ENCODE results near the gene TNIP2.

GRCh38 chr4:2795300-2795892 is 39.3 kb upstream of the TNIP2 start:
- TF ChIP-seq, protein P1, sequence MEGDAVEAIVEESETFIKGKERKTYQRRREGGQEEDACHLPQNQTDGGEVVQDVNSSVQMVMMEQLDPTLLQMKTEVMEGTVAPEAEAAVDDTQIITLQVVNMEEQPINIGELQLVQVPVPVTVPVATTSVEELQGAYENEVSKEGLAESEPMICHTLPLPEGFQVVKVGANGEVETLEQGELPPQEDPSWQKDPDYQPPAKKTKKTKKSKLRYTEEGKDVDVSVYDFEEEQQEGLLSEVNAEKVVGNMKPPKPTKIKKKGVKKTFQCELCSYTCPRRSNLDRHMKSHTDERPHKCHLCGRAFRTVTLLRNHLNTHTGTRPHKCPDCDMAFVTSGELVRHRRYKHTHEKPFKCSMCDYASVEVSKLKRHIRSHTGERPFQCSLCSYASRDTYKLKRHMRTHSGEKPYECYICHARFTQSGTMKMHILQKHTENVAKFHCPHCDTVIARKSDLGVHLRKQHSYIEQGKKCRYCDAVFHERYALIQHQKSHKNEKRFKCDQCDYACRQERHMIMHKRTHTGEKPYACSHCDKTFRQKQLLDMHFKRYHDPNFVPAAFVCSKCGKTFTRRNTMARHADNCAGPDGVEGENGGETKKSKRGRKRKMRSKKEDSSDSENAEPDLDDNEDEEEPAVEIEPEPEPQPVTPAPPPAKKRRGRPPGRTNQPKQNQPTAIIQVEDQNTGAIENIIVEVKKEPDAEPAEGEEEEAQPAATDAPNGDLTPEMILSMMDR (IDR thresholded peaks at IDR 0.05), result no peak
- no peak for TF ChIP-seq POLR2A (IDR thresholded peaks at IDR 0.05)

Measured in heart left ventricle (tissue), 13 donors.